Activated CD8-positive, alpha-beta memory T cell treated with anti-CD3 and anti-CD28 coated beads for 36 hours (primary cell): ENCODE results near the gene POLR1F. TPM values are rescaled to one million over a fixed set of nuclear protein-coding genes. Genes with fewer than 3 reads are reported as not detected.
"Not testable (repeated sequence)": the region's sequence is repeated elsewhere in the genome, so short reads cannot be mapped to it uniquely, and the experiment has no call there.

Experiments
- CTCF ChIA-PET: fragments of 350-600 bp; sonication (Branson Sonifier 250); formaldehyde crosslinking; loops from one replicate; lab custom pipeline; 2021; ENCODE audit warnings: antibody characterized with exemption; lab: Charles Lee
- POLR2A ChIA-PET: fragments of 350-600 bp; sonication (Branson Sonifier 250); formaldehyde crosslinking; loops from one replicate; lab custom pipeline; 2021; ENCODE audit warnings: antibody characterized with exemption; lab: Charles Lee
- total RNA-seq, 2 experiments: library from RNA; stranded (reverse); gene quantifications; one replicate each; pipeline ENCODE4 v1.2.3, GENCODE V29; 2021

The POLR1F gene
- total RNA-seq, 2 experiments from 2014 or later: 34.5 to 35.6 TPM

DNA sequence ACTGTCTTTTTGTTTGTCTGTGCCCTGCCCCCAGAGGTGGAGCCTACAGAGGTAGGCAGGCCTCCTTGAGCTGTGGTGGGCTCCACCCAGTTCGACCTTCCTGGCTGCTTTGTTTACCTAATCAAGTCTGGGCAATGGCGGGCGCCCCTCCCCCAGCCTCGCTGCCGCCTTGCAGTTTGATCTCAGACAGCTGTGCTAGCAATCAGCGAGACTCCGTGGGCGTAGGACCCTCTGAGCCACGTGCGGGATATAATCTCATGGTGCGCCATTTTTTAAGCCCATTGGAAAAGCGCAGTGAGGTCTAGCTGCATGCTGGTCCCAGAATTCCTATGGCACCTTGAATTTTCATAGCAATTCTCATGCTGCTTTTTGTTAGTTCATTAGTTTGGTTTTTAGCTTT is 19.7 kb downstream of the POLR1F start:
- CTCF ChIA-PET: not testable (repeated sequence)

DNA sequence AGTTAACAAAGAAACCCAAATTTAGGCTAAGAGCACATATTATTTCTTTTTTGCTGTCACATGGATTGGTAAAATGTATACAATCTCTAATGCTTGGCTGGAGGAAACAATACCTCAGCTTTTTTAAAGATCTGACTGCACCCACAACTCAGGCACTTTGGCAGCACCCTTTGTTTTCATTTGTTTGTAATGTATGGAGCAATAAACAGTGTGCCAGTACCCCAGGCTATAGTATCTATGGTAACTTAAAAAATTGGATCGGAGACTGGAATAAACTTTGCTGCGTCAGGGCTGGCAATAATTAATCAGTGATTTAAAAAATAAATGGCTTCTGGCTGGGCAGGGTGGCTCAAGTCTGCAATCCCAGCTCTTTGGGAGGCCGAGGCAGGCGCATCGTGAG is 27.2 kb downstream of the POLR1F start:
- CTCF ChIA-PET: no interaction called here
- POLR2A ChIA-PET: no interaction called here

More for the DNA sequence above, 19.7 kb downstream of the POLR1F start:
- POLR2A ChIA-PET: not testable (repeated sequence)

DNA sequence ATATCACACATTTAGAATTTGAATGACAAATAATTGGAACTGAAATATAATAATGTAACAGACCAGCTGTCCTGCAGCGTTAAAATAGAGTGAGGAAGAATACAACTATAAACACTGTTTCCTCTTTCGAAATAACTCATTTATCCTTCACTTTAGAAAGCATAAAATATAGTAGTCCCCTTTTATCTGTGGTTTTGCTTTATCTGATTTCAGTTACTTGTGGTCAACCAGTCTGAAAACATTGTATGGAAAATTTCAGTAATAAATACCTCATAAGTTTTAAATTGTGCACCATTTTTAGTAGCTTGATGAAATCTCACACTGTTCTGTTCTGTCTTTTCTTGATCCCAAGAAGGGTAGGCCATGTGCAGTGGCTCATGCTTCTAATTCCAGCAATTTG is 31.7 kb downstream of the POLR1F start:
- POLR2A ChIA-PET: no interaction called here
- CTCF ChIA-PET: no interaction called here

DNA sequence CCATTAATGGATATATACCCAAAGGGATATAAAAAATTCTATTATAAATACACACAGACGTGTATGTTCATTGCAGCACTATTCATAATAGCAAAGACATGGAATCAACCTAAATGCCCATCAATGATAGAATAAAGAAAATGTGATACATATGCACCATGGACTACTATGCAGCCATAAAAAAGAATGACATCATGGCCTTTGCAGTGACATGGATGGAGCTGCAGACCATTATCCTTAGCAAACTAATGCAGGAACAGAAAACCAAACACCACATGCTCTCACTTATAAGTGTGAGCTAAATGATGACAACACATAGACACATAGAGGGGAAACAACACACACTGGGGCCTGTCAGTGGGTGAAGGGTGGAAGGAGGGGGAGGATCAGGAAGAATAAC is 33.0 kb downstream of the POLR1F start:
- POLR2A ChIA-PET: no interaction called here

DNA sequence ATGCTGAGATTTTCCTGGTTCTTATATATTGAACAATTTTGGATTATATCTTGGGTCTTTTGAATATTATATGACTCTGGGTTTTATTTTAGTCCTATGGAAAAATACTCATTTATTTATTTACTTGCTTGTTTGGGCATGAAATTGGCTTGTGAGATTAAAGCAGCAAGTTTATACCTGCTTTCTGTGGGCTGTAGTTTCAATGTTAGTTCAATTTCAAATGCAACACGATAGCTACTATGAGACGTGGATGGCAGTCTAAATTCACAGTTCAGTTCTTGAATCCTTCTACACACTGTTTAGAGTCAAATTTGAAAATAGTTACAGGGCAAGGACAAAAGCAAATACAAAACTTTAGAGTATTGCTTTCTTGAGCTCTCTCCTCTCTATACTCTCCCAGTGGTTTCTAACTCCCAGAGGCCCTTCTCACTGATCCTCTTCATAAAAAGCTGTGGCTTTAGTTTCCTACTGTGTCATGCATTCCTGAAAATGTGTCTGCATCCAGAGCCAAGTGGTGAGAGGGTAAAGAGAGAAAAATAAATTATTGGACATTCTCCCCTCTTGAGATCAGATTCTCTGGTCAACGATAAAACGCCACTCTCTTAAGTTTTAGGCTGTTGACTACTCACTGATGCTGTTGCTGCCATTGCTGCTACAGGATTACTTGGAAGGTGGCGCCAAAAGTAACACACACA is 34.4 kb downstream of the POLR1F start:
- ChIA-PET POLR2A (no interaction called here), CTCF (no interaction called here)

More for the DNA sequence above, 33.0 kb downstream of the POLR1F start:
- CTCF ChIA-PET: no interaction called here

DNA sequence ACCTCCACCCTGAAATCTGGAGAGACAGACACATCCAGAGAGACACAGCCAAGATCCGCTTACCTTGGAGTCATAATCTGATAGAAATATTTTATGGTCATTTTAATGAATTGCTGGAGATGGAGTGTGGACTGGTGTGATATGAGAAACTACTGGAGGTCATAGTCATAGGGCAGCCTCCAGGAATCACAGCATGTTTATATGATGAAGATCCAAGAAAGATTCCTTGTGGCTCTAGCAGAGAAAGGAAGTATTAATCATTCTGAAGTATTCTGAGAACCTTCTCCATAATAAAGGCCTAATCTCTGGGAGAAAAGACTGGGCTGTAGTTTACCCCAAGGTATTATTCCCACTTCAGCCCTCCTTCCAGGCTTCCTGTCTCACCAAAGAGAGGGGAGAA is 38.0 kb downstream of the POLR1F start:
- POLR2A ChIA-PET: no interaction called here
- CTCF ChIA-PET: no interaction called here

DNA sequence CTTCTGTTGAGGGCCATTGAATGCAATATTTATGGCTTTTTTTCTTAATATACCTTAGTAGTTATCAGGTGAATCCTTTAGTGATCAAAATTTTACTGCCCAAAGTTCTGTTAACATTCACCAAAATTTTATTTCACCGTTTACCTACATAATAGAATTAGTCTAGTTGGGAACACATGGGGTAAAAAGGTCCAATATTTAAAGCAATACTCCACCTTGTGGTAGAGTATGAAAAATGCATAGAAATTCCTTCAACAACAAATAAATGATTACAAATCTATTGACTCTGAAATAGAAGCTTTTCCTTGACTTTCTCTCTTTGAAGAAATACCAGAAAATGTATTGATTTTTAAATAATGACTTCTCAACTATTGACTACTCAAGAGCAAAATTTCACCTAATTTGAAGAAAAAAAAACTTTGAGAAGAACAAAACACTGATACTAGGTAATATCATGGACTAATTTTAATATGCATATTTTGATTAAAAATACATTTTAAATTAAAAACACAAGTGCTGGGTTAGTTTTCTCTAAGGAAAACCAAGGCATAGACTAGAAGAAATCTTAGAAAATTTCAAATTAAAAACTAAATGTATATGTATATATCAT is 43.3 kb downstream of the POLR1F start:
- CTCF ChIA-PET: interaction anchor here (0.9 kb wide), 1 partner anchor 1309 kb away, joined by 3 read pairs; no protein-coding TSS in a partner anchor
- POLR2A ChIA-PET: no interaction called here

DNA sequence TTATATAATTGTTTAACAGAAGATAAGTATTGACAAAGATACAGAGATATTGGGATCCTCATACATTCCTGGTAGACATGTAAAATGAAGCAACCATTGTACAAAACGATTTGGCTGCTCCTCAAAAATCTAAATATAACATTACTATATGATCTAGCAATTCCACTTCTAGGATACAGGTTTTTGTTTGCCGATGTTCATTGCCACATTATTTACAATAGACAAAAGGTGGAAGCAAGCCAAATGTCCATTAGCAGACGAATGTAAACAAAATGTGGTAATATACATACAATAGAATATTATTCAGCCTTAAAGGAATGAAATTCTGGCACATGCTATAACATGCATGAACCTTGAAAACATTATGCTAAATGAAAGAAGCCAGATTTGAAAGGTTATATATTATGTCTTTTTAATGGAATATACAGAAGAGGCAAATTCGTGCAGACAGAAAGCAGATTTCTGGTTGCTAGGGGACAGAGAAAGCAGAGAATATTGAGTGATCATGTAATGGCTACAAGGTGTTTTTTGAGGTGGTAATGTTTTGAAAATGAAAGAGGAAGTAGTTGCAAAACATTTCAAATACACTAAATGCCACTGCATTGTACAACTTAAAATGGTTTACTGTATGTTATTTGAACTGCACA is 44.9 kb downstream of the POLR1F start:
- CTCF ChIA-PET: no interaction called here
- POLR2A ChIA-PET: no interaction called here

DNA sequence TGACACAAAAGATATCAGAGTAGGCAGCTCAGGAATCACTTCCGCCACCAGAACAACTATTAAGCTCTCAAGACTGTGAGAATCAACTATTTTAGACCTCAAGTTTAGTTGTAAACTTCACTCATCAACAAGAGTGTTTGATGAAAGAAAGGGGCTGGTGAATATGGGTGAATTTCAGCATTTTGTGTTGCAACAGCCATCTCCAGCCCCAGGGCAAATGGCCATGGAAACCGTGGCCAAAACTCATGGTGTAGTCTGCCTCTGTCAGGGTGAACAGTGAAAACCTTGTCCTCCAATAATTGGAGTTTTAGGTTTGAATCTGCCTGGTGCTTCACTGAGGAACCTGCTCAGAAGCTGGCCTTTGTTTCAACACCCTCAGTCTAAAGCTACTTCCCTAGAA is 60.0 kb downstream of the POLR1F start:
- ChIA-PET POLR2A (no interaction called here), CTCF (no interaction called here)

Other genes starting within 250 kb of the POLR1F start
- not detected for gene TMEM196, start 64.6 kb upstream of the POLR1F start, total RNA-seq